Nephron (organoid): ENCODE results near the gene TTC39C.

Source experiments
- H3K27ac Mint-ChIP-seq, 3 experiments: 2 replicates each; pipeline ENCODE4 v1.8.0; 2020; ENCODE audit warnings: mixed read lengths in 3 of 3, mild to moderate bottlenecking in 2 of 3, moderate library complexity in 1 of 3
- H3K27me3 Mint-ChIP-seq: 2 replicates; pipeline ENCODE4 v1.8.0; 2021; ENCODE audit warnings: low read depth, mild to moderate bottlenecking, moderate library complexity, mixed read lengths
- H3K36me3 Mint-ChIP-seq: 2 replicates; pipeline ENCODE4 v1.8.0; 2020; ENCODE audit warnings: low read depth, mixed read lengths
- H3K4me1 Mint-ChIP-seq: 2 replicates; pipeline ENCODE4 v1.8.0; 2020; ENCODE audit warnings: mixed read lengths
- H3K4me3 Mint-ChIP-seq, 3 experiments: 2 replicates each; pipeline ENCODE4 v1.8.0; 2020; ENCODE audit warnings: mild to moderate bottlenecking in 3 of 3, mixed read lengths in 3 of 3, moderate library complexity in 2 of 3
- H3K9me3 Mint-ChIP-seq: 2 replicates; pipeline ENCODE4 v1.8.0; 2020; ENCODE audit warnings: mixed read lengths
- TF ChIP-seq, protein P1 (sequence below), 3 experiments: fragments of 200-600 bp; sonication (generic); IDR thresholded peaks; one replicate each; pipeline ENCODE4 v1.5.0; 2021; ENCODE audit warnings: antibody characterized with exemption in 3 of 3; ENCODE audit not compliant: unreplicated experiment in 3 of 3

The TTC39C gene

DNA sequence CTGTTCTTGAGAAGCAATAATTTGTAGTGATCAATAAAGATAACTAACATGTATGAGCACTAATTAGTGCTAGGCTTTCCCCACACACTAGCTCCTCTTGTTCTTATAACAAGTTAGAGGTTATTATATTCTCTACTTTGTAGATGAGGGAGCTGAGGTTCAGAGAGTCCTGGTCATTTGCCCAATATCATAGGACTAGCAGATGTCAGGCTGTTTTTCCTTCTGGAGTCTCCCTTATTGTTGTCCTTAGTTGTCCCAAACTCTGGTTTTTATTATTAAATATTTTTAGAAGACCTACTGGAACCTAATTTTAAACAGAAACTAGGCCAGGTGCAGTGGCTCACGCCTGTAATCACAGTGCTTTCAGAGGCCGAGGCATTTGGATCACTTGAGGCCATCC is 16.5 kb upstream of the TTC39C start:
- Mint-ChIP-seq H3K4me3 (no peak overlapping the region), H3K27ac (no peak overlapping the region), H3K27me3 (peaks cover 8% of the 10 kb centered on the region), H3K9me3 (no peaks in the 10 kb centered on the region), H3K4me1 (peaks cover 4% of the 10 kb centered on the region), H3K36me3 (no peaks in the 10 kb centered on the region)
- TF ChIP-seq, protein P1, sequence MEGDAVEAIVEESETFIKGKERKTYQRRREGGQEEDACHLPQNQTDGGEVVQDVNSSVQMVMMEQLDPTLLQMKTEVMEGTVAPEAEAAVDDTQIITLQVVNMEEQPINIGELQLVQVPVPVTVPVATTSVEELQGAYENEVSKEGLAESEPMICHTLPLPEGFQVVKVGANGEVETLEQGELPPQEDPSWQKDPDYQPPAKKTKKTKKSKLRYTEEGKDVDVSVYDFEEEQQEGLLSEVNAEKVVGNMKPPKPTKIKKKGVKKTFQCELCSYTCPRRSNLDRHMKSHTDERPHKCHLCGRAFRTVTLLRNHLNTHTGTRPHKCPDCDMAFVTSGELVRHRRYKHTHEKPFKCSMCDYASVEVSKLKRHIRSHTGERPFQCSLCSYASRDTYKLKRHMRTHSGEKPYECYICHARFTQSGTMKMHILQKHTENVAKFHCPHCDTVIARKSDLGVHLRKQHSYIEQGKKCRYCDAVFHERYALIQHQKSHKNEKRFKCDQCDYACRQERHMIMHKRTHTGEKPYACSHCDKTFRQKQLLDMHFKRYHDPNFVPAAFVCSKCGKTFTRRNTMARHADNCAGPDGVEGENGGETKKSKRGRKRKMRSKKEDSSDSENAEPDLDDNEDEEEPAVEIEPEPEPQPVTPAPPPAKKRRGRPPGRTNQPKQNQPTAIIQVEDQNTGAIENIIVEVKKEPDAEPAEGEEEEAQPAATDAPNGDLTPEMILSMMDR (IDR thresholded peaks at IDR 0.05; ENCODE audit: unreplicated experiment in 3 of 3), result no peak

DNA sequence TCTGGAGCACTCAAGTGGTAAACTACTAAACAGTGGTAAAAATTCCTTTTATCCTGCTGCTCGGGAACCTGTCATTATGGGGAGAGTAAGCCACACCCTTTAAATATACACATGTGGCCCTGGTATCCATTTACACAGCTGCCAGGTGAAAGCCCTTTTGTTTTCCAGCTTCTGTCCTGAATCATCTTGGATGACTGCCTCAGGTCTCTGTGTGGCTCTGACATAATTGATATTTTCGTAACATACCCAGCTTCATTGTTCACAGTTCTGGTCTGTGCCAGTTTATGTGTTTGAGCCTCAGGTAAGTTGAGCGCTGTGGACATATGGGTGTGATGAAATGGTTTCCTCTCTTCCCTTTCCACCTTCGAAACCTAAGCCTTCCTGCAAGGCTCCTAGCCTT is 15.7 kb upstream of the TTC39C start:
- H3K27ac Mint-ChIP-seq, result no peak overlapping the region

DNA sequence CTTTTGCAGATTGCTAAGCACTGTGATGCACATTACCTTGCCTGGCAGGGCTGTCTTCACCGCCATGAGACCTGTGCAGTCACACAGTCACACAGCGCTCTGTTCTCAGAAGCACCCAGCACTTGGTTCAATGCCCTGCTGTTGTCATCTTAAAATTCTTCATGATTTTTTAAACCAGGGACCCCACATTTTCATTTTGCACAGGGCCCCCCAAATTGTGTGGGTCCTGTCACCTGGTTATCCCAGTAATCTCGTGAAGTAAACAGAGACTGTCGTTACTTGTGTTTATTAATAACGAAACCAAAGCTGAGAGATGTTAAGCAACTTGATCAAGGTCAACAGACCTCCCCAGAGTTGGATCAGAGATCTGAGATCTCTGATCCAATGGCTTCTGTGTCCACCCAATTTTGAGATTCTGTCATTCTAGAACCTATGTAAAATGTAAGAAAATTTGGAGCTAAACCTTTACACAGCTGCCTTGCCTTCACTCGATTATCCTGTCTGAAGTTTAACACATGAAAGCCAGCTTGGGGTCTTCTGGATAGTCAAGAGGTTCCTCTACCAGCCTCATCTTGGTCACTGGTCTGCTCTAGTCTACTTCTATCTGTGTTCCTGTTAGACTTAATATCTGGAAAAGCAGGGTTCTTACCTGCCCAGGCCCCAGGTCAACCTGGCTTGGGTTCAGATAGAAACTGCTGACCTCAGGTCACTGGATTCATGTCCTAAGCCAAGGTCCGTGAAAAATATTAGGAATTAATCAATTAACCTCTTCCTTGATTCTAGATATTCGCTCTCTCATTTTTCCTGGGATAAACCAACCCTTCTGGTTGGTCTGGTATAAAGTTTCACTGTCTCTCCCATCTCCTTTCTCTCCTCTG is 13.7 kb upstream of the TTC39C start:
- H3K9me3 Mint-ChIP-seq, result no peaks in the 10 kb centered on the region
- no peak overlapping the region for H3K27ac Mint-ChIP-seq
- no peaks in the 10 kb centered on the region for H3K36me3 Mint-ChIP-seq
- H3K4me1 Mint-ChIP-seq, result no peaks in the 10 kb centered on the region
- H3K27me3 Mint-ChIP-seq, result peaks cover 11% of the 10 kb centered on the region
- no peak overlapping the region for H3K4me3 Mint-ChIP-seq
- TF ChIP-seq, protein P1 (IDR thresholded peaks at IDR 0.05; ENCODE audit: unreplicated experiment in 3 of 3), result no peak

More for the DNA sequence above, 15.7 kb upstream of the TTC39C start:
- Mint-ChIP-seq H3K4me1 (peaks cover 4% of the 10 kb centered on the region), H3K36me3 (no peaks in the 10 kb centered on the region), H3K4me3 (no peak overlapping the region), H3K9me3 (no peaks in the 10 kb centered on the region), H3K27me3 (peaks cover 11% of the 10 kb centered on the region)
- TF ChIP-seq, protein P1 (IDR thresholded peaks at IDR 0.05; ENCODE audit: unreplicated experiment in 3 of 3), result no peak

DNA sequence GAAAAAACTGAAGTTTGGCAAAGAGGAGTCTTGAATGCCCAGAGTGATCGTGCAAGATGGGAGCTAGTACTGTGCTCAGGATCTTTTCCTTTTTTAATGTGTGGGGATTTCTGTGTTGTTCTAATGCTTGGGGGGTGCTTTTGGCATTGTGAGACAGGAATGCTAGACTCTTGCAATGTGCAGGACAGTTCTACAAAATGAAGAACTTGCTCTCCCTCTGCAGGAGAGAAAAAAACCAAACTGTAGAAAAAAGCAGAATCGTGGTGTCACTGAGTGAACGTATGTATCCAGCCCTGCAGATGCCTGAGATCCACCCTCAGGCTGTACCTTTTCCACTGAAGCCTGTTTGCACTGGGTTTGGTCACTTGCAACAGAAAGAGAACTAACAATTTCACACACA is 12.1 kb upstream of the TTC39C start:
- H3K9me3 Mint-ChIP-seq, result no peaks in the 10 kb centered on the region
- TF ChIP-seq, protein P1 (IDR thresholded peaks at IDR 0.05; ENCODE audit: unreplicated experiment in 3 of 3), result no peak
- no peak overlapping the region for H3K27ac Mint-ChIP-seq
- peaks cover 10% of the 10 kb centered on the region for H3K27me3 Mint-ChIP-seq
- no peaks in the 10 kb centered on the region for H3K36me3 Mint-ChIP-seq
- H3K4me3 Mint-ChIP-seq, result no peak overlapping the region
- H3K4me1 Mint-ChIP-seq, result no peaks in the 10 kb centered on the region

DNA sequence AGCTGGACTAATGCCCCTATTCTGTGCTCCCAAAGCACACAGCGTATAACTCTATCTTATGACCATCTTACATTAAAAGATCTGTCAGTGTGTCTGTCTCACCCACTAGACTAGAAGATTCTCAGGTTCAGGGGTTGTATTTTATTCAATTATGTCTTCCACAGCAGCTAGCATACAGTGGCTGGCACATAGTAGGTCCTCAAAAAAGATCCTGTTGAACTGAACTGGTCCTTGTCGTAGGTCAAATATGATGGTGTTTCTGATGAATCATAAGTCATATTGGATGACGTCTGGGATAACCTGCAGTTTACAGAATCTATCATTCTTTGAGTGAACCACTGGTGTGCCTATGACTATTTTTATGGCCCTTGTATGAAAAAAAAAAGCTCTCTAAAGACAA is 11.3 kb upstream of the TTC39C start:
- peaks cover 7% of the 10 kb centered on the region for H3K27me3 Mint-ChIP-seq
- no peak overlapping the region for H3K27ac Mint-ChIP-seq
- H3K4me3 Mint-ChIP-seq, result no peak overlapping the region
- H3K36me3 Mint-ChIP-seq, result no peaks in the 10 kb centered on the region
- H3K4me1 Mint-ChIP-seq, result no peaks in the 10 kb centered on the region
- TF ChIP-seq, protein P1 (IDR thresholded peaks at IDR 0.05; ENCODE audit: unreplicated experiment in 3 of 3), result no peak
- H3K9me3 Mint-ChIP-seq, result no peaks in the 10 kb centered on the region
